MM.1S (cell line): Measurements from ENCODE around the gene BRD1.

Experiments
- CTCF ChIP-seq: fragments of 300-600 bp; sonication (generic); IDR thresholded peaks from 2 replicates; pipeline ENCODE4 v1.5.1; 2016; ENCODE audit warnings: antibody characterized with exemption, low read length, mixed read lengths
- EZH2 ChIP-seq: fragments of 300-600 bp; sonication (generic); optimal IDR thresholded peaks from 2 replicates; pipeline ENCODE3; 2017; ENCODE audit warnings: low read depth, mild to moderate bottlenecking, antibody characterized with exemption, low read length, mixed read lengths
- EZH2phosphoT487 ChIP-seq: fragments of 300-600 bp; sonication (generic); IDR thresholded peaks from 2 replicates; pipeline ENCODE4 v1.6.1; 2018; ENCODE audit warnings: antibody characterized with exemption, low read length

- no peak for TF ChIP-seq CTCF
- no peak for TF ChIP-seq EZH2
- no peak for TF ChIP-seq EZH2phosphoT487
Measured at GRCh38 chr22:49795521-49795920, 32.2 kb downstream of the BRD1 start.
